GM19452 (cell line): ENCODE results near the gene PCBP3.
"Not testable (repeated sequence)": the region's sequence is repeated elsewhere in the genome, so short reads cannot be mapped to it uniquely, and the experiment has no call there.

Experiments used
- ATAC-seq: cut with Tn5 transposase; IDR thresholded peaks from one replicate; pipeline ENCODE4 v1.9.1; 2021; ENCODE audit not compliant: unreplicated experiment

Gene PCBP3

GRCh38 chr21:45643021-45643980 lies at the start of gene PCBP3:
Gene PCBP3 (plus strand): TSS chr21:45643725. CDS start chr21:45850086, 206,361 bp downstream.
- peak; percentile 57 for ATAC-seq

GRCh38 chr21:45594721-45595489 lies 48.6 kb upstream of the PCBP3 start:
- ATAC-seq = no peak

- no peak for ATAC-seq
Measured at GRCh38 chr21:45595574-45596295, 47.8 kb upstream of the PCBP3 start.

- ATAC-seq = no peak
Measured at GRCh38 chr21:45596704-45597318, 46.7 kb upstream of the PCBP3 start.

DNA sequence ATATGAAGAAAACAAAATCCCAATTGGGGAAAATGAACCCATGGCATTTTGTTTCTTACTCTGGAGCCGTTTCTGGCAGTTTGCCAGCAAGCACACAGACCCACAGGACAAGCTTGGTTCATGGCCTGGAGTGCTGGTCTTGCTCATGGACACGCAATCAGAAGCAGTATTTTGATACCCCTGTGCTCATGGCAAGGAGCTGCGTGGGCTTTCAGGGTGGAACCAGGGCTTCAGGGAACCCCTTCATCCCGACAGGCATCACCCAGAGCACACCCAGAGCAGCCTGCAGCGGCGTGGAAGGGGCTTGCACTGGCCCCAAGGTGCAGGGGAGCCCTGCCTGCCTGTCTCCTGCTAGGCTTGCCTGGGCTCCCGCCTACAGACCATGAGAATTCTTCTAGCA lies 45.4 kb upstream of the PCBP3 start:
- no peak for ATAC-seq

DNA sequence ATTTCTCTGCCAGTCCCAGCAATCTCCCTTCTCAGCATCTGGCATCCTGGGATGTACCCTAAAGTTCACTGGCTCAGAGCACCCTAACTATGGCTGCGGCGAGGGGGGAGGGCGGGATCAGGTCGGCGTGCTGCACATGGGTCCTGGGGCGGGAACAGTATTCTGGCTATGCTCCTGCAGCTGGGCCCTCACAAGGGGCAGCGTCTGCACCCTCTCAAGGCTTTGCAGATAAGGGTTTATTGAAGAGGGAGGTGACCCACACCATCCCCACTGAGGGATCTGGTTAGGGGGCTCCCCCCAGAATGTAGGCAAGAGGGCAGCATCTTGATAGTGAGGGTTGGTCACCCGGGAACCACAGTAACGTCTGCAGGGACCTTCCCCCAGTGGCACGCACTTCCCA lies 44.9 kb upstream of the PCBP3 start:
- ATAC-seq = no peak

GRCh38 chr21:45599146-45599581 lies 44.4 kb upstream of the PCBP3 start:
- ATAC-seq = no peak

DNA sequence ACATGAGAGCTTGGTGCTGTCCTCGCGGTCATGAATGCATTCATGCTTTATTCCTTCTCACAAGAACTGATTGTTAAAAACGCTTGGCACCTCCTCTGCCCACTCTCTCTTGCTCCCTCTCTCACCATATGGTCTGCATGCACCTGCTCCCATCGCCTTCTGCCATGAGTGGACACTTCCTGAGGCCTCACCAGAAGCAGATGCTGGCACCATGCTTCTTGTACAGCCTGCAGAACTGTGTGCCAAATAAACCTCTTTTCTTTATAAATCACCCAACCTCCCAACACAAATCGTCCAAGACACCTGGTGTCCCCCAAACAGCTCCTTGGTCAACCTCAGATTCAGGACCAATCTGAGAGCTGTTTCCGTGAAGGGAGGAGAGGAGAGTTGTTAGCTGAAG lies 43.3 kb upstream of the PCBP3 start:
- no peak for ATAC-seq

- ATAC-seq = no peak
Measured at GRCh38 chr21:45601551-45601950, 42.0 kb upstream of the PCBP3 start.

DNA sequence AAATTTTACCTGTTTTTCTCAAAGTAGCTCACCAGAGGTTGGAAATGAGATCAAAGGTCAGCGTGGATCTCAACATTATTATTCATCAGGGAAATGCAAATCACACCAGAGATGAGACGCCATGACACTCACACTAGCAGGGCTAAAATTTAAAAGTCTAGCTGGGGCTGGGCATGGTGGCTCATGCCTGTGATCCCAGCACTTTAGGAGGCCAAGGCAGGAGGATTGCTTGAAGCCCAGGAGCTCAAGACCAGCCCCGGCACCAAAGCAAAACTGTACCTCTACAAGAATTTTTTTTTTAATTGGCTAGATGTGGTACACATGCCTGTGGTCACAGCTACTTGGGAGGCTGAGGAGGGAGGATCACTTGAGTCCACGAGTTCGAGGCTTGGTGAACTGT lies 41.4 kb upstream of the PCBP3 start:
- no peak for ATAC-seq

DNA sequence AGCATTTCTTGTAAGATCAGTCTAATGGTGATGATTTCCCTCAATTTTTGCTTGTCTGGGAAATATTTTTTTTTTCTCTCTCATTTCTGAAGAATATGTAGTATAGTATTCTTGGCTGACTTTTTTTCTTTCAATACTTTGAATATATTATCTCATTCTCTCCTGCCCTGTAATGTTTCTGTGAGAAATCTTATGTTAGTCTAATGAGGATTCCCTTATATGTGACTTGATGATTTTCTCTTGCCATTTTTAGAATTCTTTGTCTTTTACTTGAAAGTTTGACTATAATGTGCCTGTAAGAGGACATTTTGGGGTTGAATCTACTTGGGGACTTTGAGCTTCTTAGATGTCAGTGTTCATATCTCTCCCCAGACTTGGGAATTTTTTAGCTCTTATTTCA lies 40.0 kb upstream of the PCBP3 start:
- ATAC-seq = no peak

GRCh38 chr21:45604681-45605080 lies 38.8 kb upstream of the PCBP3 start:
- not testable (repeated sequence) for ATAC-seq

GRCh38 chr21:45607021-45607908 lies 36.3 kb upstream of the PCBP3 start:
- no peak for ATAC-seq

GRCh38 chr21:45607909-45608295 lies 35.6 kb upstream of the PCBP3 start:
- no peak for ATAC-seq

- ATAC-seq = not testable (repeated sequence)
Measured at GRCh38 chr21:45608747-45609470, 34.6 kb upstream of the PCBP3 start.

GRCh38 chr21:45609616-45610015 lies 33.9 kb upstream of the PCBP3 start:
- not testable (repeated sequence) for ATAC-seq

- no peak for ATAC-seq
Measured at GRCh38 chr21:45611296-45611695, 32.2 kb upstream of the PCBP3 start.

DNA sequence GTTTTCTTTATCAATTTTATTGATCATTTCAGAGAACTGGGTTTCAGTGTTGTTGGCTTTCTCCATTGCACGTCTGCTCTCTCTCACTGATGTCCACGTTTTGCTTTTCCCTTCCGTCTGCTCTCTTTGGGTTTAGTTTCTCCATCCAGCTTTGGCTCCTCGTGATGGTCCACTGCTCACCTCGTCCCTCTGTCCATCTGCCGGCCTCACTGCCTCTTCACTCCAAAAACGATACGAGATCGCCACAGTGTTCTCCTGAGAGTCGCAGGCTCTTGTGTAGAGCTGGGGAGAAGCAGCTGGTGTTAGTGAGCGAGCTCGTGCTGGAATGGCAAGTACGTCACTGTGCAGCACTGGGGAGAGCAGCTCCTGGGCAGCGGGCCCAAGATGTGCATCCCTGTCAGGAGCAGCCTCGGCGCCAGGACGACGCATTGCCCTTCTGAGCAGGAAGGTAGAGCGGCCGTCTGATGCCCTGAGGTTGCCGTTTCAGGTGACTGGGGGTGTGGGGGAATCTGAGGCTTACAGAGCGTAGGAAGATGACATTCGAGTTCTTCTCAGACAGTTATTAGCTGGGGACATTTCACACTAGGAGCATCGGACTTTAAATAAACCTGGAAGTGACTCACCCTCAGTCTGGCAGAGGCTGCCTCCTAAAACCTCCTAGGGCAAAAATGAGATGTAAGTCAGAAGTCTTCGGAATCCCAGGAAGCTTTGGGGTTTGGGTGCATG lies 31.4 kb upstream of the PCBP3 start:
- no peak for ATAC-seq

- ATAC-seq = not testable (repeated sequence)
Measured at GRCh38 chr21:45612665-45613019, 30.9 kb upstream of the PCBP3 start.
